Sigmoid colon (tissue), 7 donors: Measurements from ENCODE around the gene GABBR2. TPM values are rescaled to one million over a fixed set of nuclear protein-coding genes. Genes with fewer than 3 reads are reported as not detected.

Experiments
- DNase-seq: peaks from one replicate; pipeline ENCODE4 v3.0.0-alpha.2; 2019
- H3K27ac ChIP-seq, 4 donors: fragments of 200-600 bp; sonication (generic); one replicate each; pipeline ENCODE4 v1.5.1; 2016 to 2019; ENCODE audit warnings: mild to moderate bottlenecking in 1 of 4
- H3K27me3 ChIP-seq, 3 donors: fragments of 200-600 bp; sonication (generic); one replicate each; pipeline ENCODE4 v1.5.1; 2019; ENCODE audit warnings: mild to moderate bottlenecking in 1 of 3
- H3K36me3 ChIP-seq, 4 donors: fragments of 200-600 bp; sonication (generic); one replicate each; pipeline ENCODE4 v1.5.1; 2016 to 2019
- H3K4me1 ChIP-seq, 4 donors: fragments of 200-600 bp; sonication (generic); one replicate each; pipeline ENCODE4 v1.5.1; 2017 to 2019
- H3K4me3 ChIP-seq, 4 donors: fragments of 200-600 bp; sonication (generic); one replicate each; pipeline ENCODE4 v1.5.1; 2017 to 2019; ENCODE audit warnings: mild to moderate bottlenecking in 2 of 4, moderate library complexity in 1 of 4
- H3K9me3 ChIP-seq, 4 donors: fragments of 200-600 bp in 3 of 4; sonication (generic) in 3 of 4; one replicate each; pipeline versions ENCODE4 v1.5.1 to v1.6.1; 2013 to 2019
- CTCF ChIP-seq, 4 experiments: fragments of 450-650 bp in 3 of 4; fragments of 200-600 bp in 1 of 4; IDR thresholded peaks; one replicate each; pipeline ENCODE4 v1.5.1; 2016 to 2019; ENCODE audit warnings: antibody characterized with exemption in 4 of 4, mild to moderate bottlenecking in 3 of 4, moderate library complexity in 2 of 4
- EP300 ChIP-seq, 4 donors: sonication (generic); formaldehyde crosslinking; IDR thresholded peaks; one replicate each; pipeline ENCODE4 v1.6.1; 2017; ENCODE audit warnings: antibody characterized with exemption in 4 of 4
- POLR2A ChIP-seq, 2 donors: fragments of 450-650 bp; IDR thresholded peaks; one replicate each; pipeline ENCODE4 v1.6.1; 2016; ENCODE audit warnings: antibody characterized with exemption in 2 of 2, mild to moderate bottlenecking in 2 of 2, moderate library complexity in 2 of 2
- POLR2AphosphoS5 ChIP-seq, 4 donors: sonication (generic); formaldehyde crosslinking; IDR thresholded peaks; one replicate each; pipeline ENCODE4 v1.6.1; 2017; ENCODE audit warnings: antibody characterized with exemption in 4 of 4
- WGBS, 2 donors: extraction: QIAGEN DNeasy Blood & Tissue Kit; methylation state at CpG; one replicate each; pipeline ENCODE4 v1.1.7; 2013; 5-methylcytosine and 5-hydroxymethylcytosine counted together
- intact Hi-C: fragments of 100-400 bp; cut with DNase I; formaldehyde crosslinking; loops from one replicate; pipeline ENCODE4 v1.15.1; 2023
- polyA plus RNA-seq, 3 donors: library from polyadenylated mRNA; stranded (reverse); fragments of 200-250 nt; gene quantifications; one replicate each; pipeline ENCODE4 v1.2.3, GENCODE V29; 2013
- total RNA-seq, 4 donors: library from RNA; depleted of rRNA; stranded (reverse); fragments of >200 nt; gene quantifications; one replicate each; pipeline ENCODE4 v1.1.0, GENCODE V29; 2016
- donor health status: healthy with polysubstance abuse.
- donor health status: Bipolar disorder and iron deficiency.
- donor health status: healthy.

Gene GABBR2
- total and polyA plus RNA-seq, 7 donors = under 0.01 to 0.04 (median under 0.01) TPM; not detected in 4

GRCh38 chr9:98438666-98439065 lies 270.1 kb downstream of the GABBR2 start:
- TF ChIP-seq POLR2A (IDR thresholded peaks at IDR 0.05) = no peak
- TF ChIP-seq CTCF (IDR thresholded peaks at IDR 0.05) = no peak
- no peak for TF ChIP-seq POLR2AphosphoS5 (IDR thresholded peaks at IDR 0.05)
- no peak for TF ChIP-seq EP300 (IDR thresholded peaks at IDR 0.05)
- Histone ChIP-seq H3K27ac (no peak overlapping the region), H3K27me3 (no peaks in the 10 kb centered on the region), H3K9me3 (no peaks in the 10 kb centered on the region), H3K4me3 (no peak overlapping the region), H3K4me1 (no peaks in the 10 kb centered on the region), H3K36me3 (no peaks in the 10 kb centered on the region)
- intact Hi-C loops = no loop called here
- WGBS, 2 donors = 63 to 74% methylated on average over 3 of the region's 3 CpGs
- no peak for DNase-seq

GRCh38 chr9:98437458-98438034 lies 271.2 kb downstream of the GABBR2 start:
- TF ChIP-seq POLR2A (IDR thresholded peaks at IDR 0.05) = no peak
- TF ChIP-seq EP300 (IDR thresholded peaks at IDR 0.05) = no peak
- TF ChIP-seq CTCF (IDR thresholded peaks at IDR 0.05) = no peak
- no peak for TF ChIP-seq POLR2AphosphoS5 (IDR thresholded peaks at IDR 0.05)
- Histone ChIP-seq H3K9me3 (no peaks in the 10 kb centered on the region), H3K27me3 (no peaks in the 10 kb centered on the region), H3K27ac (no peak overlapping the region), H3K36me3 (no peaks in the 10 kb centered on the region), H3K4me1 (no peaks in the 10 kb centered on the region), H3K4me3 (no peak overlapping the region)
- 89 to 92% methylated on average over 4 of the region's 4 CpGs for WGBS, 2 donors
- intact Hi-C loops = no loop called here
- DNase-seq = no peak

GRCh38 chr9:98432960-98433359 lies 275.8 kb downstream of the GABBR2 start:
- intact Hi-C loops = no loop called here
- H3K27ac ChIP-seq = no peak overlapping the region
- no peak for DNase-seq
- no peaks in the 10 kb centered on the region for H3K9me3 ChIP-seq
- H3K36me3 ChIP-seq = no peaks in the 10 kb centered on the region
- H3K4me3 ChIP-seq = no peak overlapping the region
- no peaks in the 10 kb centered on the region for H3K4me1 ChIP-seq
- no peaks in the 10 kb centered on the region for H3K27me3 ChIP-seq
- WGBS, 2 donors = 70 to 83% methylated on average over 4 of the region's 4 CpGs
- TF ChIP-seq EP300 (IDR thresholded peaks at IDR 0.05) = no peak
- no peak for TF ChIP-seq POLR2AphosphoS5 (IDR thresholded peaks at IDR 0.05)
- no peak for TF ChIP-seq CTCF (IDR thresholded peaks at IDR 0.05)
- TF ChIP-seq POLR2A (IDR thresholded peaks at IDR 0.05) = no peak

- WGBS, 2 donors = 69 to 77% methylated on average over 6 of the region's 6 CpGs
- Histone ChIP-seq H3K4me3 (no peak overlapping the region), H3K4me1 (no peaks in the 10 kb centered on the region), H3K9me3 (no peaks in the 10 kb centered on the region), H3K36me3 (no peaks in the 10 kb centered on the region), H3K27me3 (no peaks in the 10 kb centered on the region), H3K27ac (no peak overlapping the region)
- no peak for DNase-seq
- TF ChIP-seq CTCF (IDR thresholded peaks at IDR 0.05) (no peak), POLR2A (IDR thresholded peaks at IDR 0.05) (no peak), POLR2AphosphoS5 (IDR thresholded peaks at IDR 0.05) (no peak), EP300 (IDR thresholded peaks at IDR 0.05) (no peak)
- intact Hi-C loops = no loop called here
Observed at GRCh38 chr9:98432134-98432533, 276.6 kb downstream of the GABBR2 start.
